ENCODE measurements around the gene DHRS12. TPM values are rescaled to one million over a fixed set of nuclear protein-coding genes. Genes with fewer than 3 reads are reported as not detected.

Gene DHRS12
- total RNA-seq, 4 donors from 2014 or later: 11.8 to 22.2 (median 17.4) TPM

- TF ChIP-seq, protein P1, sequence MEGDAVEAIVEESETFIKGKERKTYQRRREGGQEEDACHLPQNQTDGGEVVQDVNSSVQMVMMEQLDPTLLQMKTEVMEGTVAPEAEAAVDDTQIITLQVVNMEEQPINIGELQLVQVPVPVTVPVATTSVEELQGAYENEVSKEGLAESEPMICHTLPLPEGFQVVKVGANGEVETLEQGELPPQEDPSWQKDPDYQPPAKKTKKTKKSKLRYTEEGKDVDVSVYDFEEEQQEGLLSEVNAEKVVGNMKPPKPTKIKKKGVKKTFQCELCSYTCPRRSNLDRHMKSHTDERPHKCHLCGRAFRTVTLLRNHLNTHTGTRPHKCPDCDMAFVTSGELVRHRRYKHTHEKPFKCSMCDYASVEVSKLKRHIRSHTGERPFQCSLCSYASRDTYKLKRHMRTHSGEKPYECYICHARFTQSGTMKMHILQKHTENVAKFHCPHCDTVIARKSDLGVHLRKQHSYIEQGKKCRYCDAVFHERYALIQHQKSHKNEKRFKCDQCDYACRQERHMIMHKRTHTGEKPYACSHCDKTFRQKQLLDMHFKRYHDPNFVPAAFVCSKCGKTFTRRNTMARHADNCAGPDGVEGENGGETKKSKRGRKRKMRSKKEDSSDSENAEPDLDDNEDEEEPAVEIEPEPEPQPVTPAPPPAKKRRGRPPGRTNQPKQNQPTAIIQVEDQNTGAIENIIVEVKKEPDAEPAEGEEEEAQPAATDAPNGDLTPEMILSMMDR (IDR thresholded peaks at IDR 0.05): no peak
- no peak for DNase-seq (ENCODE audit: low spot score)
- no peak for ATAC-seq (ENCODE audit: low FRiP score)
These were observed 14.3 kb upstream of the DHRS12 start for GRCh38 chr13:51818276-51818675.

DNA sequence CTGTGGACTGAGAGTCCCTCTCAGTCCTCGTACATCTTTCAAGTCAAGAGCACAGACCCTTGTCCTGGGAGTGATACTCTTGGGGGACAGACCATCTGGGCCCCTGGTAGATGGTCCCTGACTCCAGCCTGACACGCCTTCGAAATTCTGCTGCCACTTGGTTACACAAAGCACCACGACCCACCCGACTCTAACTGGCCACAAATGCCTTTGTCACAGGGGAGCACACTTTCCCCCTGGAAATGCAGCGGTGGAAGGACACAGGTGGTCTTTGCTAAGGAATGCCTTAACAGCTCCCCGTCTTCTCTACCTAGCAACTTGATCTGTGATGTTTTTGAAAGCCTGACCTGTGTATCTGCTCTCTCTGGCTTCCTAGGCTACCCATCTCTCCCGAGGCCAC lies 13.8 kb upstream of the DHRS12 start:
- TF ChIP-seq, protein P1 (IDR thresholded peaks at IDR 0.05): no peak
- DNase-seq (ENCODE audit: low spot score) (no peak), ATAC-seq (ENCODE audit: low FRiP score) (no peak)

- DNase-seq (ENCODE audit: low spot score) (no peak), ATAC-seq (ENCODE audit: low FRiP score) (no peak)
- TF ChIP-seq, protein P1 (IDR thresholded peaks at IDR 0.05): no peak
These were observed 12.8 kb upstream of the DHRS12 start for GRCh38 chr13:51816604-51817249.

GRCh38 chr13:51815848-51816247 lies 11.9 kb upstream of the DHRS12 start:
- DNase-seq (ENCODE audit: low spot score) (no peak), ATAC-seq (ENCODE audit: low FRiP score) (no peak)
- TF ChIP-seq, protein P1 (IDR thresholded peaks at IDR 0.05): no peak

DNA sequence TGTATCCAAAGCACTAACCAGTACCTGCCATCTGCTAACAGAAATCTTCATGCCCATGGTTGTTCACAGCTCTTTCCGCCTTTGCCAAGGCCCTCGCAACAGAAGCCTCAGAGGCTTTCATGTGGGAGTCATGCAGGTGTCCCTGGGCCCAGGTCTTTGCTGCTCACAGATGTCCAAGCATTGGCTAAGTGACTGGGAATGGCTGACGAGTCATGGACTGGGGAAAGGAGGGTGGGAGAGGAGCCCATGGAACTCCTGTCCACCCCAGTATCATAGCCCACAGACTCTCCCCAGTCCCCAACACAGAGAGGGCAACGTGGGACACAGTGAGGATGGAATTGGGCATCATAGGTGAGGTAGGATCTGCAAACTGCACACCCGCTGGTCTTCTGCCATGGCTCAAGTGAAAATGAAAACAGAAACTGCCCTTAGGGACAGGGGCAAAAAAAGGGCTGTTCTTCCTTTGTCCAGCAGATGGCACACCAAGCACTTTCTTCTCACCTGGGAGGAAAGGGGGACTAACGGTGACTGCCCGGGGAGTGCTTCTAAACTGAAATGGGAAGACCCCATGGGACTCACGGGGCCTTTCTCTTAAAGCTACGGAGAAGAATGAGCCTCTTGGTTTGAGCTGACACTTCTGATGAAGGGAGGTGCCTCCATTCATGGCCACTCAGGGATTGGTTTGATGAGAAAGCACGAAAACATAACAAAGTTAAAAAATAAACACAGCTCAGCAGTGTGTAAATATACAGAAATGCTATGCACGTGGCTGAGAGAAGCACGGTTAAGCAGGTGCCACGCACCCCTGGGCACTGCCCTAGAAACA lies 11.1 kb upstream of the DHRS12 start:
- ATAC-seq (ENCODE audit: low FRiP score): peak; percentile 80
- TF ChIP-seq, protein P1 (IDR thresholded peaks at IDR 0.05): no peak

GRCh38 chr13:51814071-51814470 lies 10.1 kb upstream of the DHRS12 start:
- DNase-seq (ENCODE audit: low spot score) (no peak), ATAC-seq (ENCODE audit: low FRiP score) (no peak)
- TF ChIP-seq, protein P1 (IDR thresholded peaks at IDR 0.05): no peak

More for the DNA sequence above, 11.1 kb upstream of the DHRS12 start:
- DNase-seq (ENCODE audit: low spot score): no peak
